IPS-18a (cell line): ENCODE data around the gene PTPRH.

ENCODE experiments used
- H3K27ac ChIP-seq: one replicate; pipeline ENCODE4 v1.5.1; 2013; ENCODE audit warnings: low read length
- H3K27me3 ChIP-seq: one replicate; pipeline ENCODE4 v1.6.1; 2013; ENCODE audit warnings: mild to moderate bottlenecking, low read length; ENCODE audit not compliant: control insufficient read depth, insufficient read depth
- H3K36me3 ChIP-seq: one replicate; pipeline ENCODE4 v1.6.1; 2013; ENCODE audit warnings: low read depth, low read length; ENCODE audit not compliant: control insufficient read depth
- H3K4me1 ChIP-seq: one replicate; pipeline ENCODE4 v1.6.1; 2013; ENCODE audit warnings: low read depth, low read length; ENCODE audit not compliant: control insufficient read depth
- H3K4me3 ChIP-seq: one replicate; pipeline ENCODE4 v1.5.1; 2013; ENCODE audit warnings: low read length
- H3K9ac ChIP-seq: one replicate; pipeline ENCODE4 v1.6.1; 2013; ENCODE audit warnings: mild to moderate bottlenecking, low read length, moderate library complexity
- H3K9me3 ChIP-seq: one replicate; pipeline ENCODE4 v1.6.1; 2013; ENCODE audit warnings: low read depth, low read length; ENCODE audit not compliant: control insufficient read depth

PTPRH gene, protein sequence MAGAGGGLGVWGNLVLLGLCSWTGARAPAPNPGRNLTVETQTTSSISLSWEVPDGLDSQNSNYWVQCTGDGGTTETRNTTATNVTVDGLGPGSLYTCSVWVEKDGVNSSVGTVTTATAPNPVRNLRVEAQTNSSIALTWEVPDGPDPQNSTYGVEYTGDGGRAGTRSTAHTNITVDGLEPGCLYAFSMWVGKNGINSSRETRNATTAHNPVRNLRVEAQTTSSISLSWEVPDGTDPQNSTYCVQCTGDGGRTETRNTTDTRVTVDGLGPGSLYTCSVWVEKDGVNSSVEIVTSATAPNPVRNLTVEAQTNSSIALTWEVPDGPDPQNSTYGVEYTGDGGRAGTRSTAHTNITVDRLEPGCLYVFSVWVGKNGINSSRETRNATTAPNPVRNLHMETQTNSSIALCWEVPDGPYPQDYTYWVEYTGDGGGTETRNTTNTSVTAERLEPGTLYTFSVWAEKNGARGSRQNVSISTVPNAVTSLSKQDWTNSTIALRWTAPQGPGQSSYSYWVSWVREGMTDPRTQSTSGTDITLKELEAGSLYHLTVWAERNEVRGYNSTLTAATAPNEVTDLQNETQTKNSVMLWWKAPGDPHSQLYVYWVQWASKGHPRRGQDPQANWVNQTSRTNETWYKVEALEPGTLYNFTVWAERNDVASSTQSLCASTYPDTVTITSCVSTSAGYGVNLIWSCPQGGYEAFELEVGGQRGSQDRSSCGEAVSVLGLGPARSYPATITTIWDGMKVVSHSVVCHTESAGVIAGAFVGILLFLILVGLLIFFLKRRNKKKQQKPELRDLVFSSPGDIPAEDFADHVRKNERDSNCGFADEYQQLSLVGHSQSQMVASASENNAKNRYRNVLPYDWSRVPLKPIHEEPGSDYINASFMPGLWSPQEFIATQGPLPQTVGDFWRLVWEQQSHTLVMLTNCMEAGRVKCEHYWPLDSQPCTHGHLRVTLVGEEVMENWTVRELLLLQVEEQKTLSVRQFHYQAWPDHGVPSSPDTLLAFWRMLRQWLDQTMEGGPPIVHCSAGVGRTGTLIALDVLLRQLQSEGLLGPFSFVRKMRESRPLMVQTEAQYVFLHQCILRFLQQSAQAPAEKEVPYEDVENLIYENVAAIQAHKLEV

GRCh38 chr19:55208880-55209692, at the start of gene PTPRH:
Gene PTPRH (minus strand): TSS chr19:55209501. CDS start chr19:55209433, 68 bp downstream.
- no peak within 1 kb of the TSS for H3K27ac ChIP-seq

GRCh38 chr19:55258476-55258827, 49.2 kb upstream of the PTPRH start:
- peaks cover 12% of the 10 kb centered on the region for H3K4me1 ChIP-seq
- no peaks in the 10 kb centered on the region for H3K36me3 ChIP-seq
- H3K9ac ChIP-seq, result peak overlapping the region; percentile 60
- no peak overlapping the region for H3K27ac ChIP-seq
- H3K27me3 ChIP-seq, result no peaks in the 10 kb centered on the region
- H3K9me3 ChIP-seq, result no peaks in the 10 kb centered on the region
- peak overlapping the region; percentile 81 for H3K4me3 ChIP-seq

More at GRCh38 chr19:55208880-55209692, at the start of gene PTPRH:
- H3K9ac ChIP-seq, result no peak within 1 kb of the TSS
- no peaks in the 10 kb centered on the region for H3K4me1 ChIP-seq
- H3K27me3 ChIP-seq, result no peaks in the 10 kb centered on the region
- no peaks in the 10 kb centered on the region for H3K9me3 ChIP-seq
- no peak within 1 kb of the TSS for H3K4me3 ChIP-seq
- no peaks in the 10 kb centered on the region for H3K36me3 ChIP-seq

GRCh38 chr19:55257461-55258420, 48.4 kb upstream of the PTPRH start:
- Histone ChIP-seq H3K27me3 (no peaks in the 10 kb centered on the region), H3K9ac (peak overlapping the region; percentile 48), H3K36me3 (no peaks in the 10 kb centered on the region), H3K4me3 (peak overlapping the region; percentile 79), H3K27ac (no peak overlapping the region), H3K9me3 (no peaks in the 10 kb centered on the region), H3K4me1 (peaks cover 12% of the 10 kb centered on the region)

DNA sequence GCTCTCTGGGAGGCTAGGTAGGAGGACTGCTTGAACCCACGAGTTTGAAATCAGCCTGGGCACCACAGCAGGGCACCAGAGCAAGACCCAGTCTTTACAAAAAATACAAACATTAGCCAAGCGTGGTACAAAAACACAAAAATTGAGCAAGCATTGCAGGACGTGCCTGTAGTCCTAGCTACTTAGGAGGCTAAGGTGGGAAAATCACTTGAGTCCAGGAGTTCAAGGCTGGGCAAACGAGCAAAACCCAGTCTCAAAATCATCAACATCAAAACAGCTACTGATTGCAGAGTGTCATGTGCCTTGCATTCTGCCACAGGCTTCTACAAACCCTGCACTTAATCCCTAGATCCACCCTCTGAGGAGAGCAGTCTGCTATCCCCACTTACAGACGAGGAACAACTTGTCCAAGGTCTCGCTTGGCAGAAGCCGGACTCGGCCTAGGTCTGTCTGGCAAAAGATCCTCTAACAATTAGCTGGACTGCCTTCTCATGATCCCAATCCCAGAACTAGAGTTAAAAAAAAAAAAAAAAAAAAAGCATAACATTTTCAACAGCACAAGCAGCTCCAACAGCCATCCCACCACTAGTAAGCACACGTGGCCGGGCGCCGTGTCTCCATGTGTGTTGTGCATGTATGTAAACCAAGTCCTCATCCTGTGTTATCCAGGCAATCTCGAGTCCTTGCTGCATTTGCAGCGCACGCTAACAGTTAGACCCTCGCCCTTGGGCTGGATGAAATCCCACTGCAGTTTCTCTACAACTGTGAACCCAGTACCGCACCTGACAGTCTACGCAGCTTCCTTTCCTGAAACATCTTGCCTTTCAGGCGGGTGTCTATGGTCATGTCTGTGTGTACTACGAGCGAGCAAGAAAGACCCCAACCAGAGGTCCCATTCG, 47.5 kb upstream of the PTPRH start:
- H3K27ac ChIP-seq, result no peak overlapping the region
- peak overlapping the region; percentile 79 for H3K4me3 ChIP-seq
- H3K36me3 ChIP-seq, result no peaks in the 10 kb centered on the region
- H3K4me1 ChIP-seq, result peaks cover 12% of the 10 kb centered on the region
- H3K9me3 ChIP-seq, result no peaks in the 10 kb centered on the region
- H3K9ac ChIP-seq, result no peak overlapping the region
- no peaks in the 10 kb centered on the region for H3K27me3 ChIP-seq

- H3K27me3 ChIP-seq, result no peaks in the 10 kb centered on the region
- H3K9me3 ChIP-seq, result no peaks in the 10 kb centered on the region
- no peak overlapping the region for H3K4me3 ChIP-seq
- H3K27ac ChIP-seq, result no peak overlapping the region
- H3K4me1 ChIP-seq, result peaks cover 12% of the 10 kb centered on the region
- no peaks in the 10 kb centered on the region for H3K36me3 ChIP-seq
- H3K9ac ChIP-seq, result no peak overlapping the region
Measured at GRCh38 chr19:55255618-55256423, 46.5 kb upstream of the PTPRH start.

DNA sequence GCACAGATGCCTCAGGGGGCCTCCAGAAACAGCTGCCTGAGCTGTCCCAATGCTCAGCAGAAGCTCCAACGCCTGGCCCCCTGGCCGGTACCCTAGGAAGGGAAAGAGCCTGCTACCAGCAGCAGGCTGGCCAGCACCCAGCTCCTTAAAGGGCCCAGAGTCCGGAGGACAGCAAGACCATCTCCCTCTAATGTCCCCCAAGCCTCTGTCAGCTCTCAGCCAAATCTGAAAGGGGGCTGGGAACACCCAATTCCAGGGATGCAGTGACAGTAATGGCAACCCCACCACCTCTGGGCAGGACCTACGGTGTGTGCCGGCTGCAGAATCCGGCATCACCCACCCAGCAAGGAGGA, 45.3 kb upstream of the PTPRH start:
- H3K36me3 ChIP-seq, result no peaks in the 10 kb centered on the region
- H3K9me3 ChIP-seq, result no peaks in the 10 kb centered on the region
- no peak overlapping the region for H3K9ac ChIP-seq
- H3K4me1 ChIP-seq, result peaks cover 3% of the 10 kb centered on the region
- H3K27ac ChIP-seq, result no peak overlapping the region
- no peaks in the 10 kb centered on the region for H3K27me3 ChIP-seq
- no peak overlapping the region for H3K4me3 ChIP-seq

- H3K36me3 ChIP-seq, result no peaks in the 10 kb centered on the region
- H3K9ac ChIP-seq, result no peak overlapping the region
- H3K4me3 ChIP-seq, result no peak overlapping the region
- H3K27me3 ChIP-seq, result no peaks in the 10 kb centered on the region
- H3K27ac ChIP-seq, result no peak overlapping the region
- H3K4me1 ChIP-seq, result peaks cover 3% of the 10 kb centered on the region
- H3K9me3 ChIP-seq, result no peaks in the 10 kb centered on the region
Measured at GRCh38 chr19:55253842-55254624, 44.7 kb upstream of the PTPRH start.

- no peak overlapping the region for H3K9ac ChIP-seq
- no peak overlapping the region for H3K4me3 ChIP-seq
- H3K27me3 ChIP-seq, result no peaks in the 10 kb centered on the region
- no peak overlapping the region for H3K27ac ChIP-seq
- no peaks in the 10 kb centered on the region for H3K9me3 ChIP-seq
- H3K36me3 ChIP-seq, result no peaks in the 10 kb centered on the region
- peaks cover 3% of the 10 kb centered on the region for H3K4me1 ChIP-seq
Measured at GRCh38 chr19:55252760-55253663, 43.7 kb upstream of the PTPRH start.
